GM23338 (cell line): ENCODE data around the gene SPIRE1. TPM values are rescaled to one million over a fixed set of nuclear protein-coding genes. Genes with fewer than 3 reads are reported as not detected.

ENCODE experiments used
- ATAC-seq: fragments of 200-7000 bp; cut with Tn5 transposase; 3 replicates; pipeline ENCODE4 v1.9.1; 2020
- DNase-seq: peaks from one replicate; pipeline ENCODE4 v3.0.0-alpha.2; 2015; ENCODE audit warnings: low spot score
- H2AFZ ChIP-seq: fragments of 200-600 bp; sonication (generic); 2 replicates; pipeline ENCODE4 v1.8.0; 2016; ENCODE audit warnings: antibody characterized with exemption, mild to moderate bottlenecking, moderate library complexity
- H3F3A ChIP-seq: fragments of 200-600 bp; sonication (generic); replicated peaks from 2 replicates; pipeline ENCODE4 v1.8.0; 2017; ENCODE audit warnings: antibody characterized with exemption, mixed run types, low read depth
- H3K27ac ChIP-seq: fragments of 200-600 bp; sonication (generic); 2 replicates; pipeline ENCODE4 v1.6.1; 2016; ENCODE audit warnings: low read depth
- H3K27me3 ChIP-seq: fragments of 200-600 bp; sonication (generic); 2 replicates; pipeline ENCODE4 v1.8.0; 2016; ENCODE audit warnings: mild to moderate bottlenecking, mixed run types, moderate library complexity; ENCODE audit not compliant: insufficient read depth
- H3K36me3 ChIP-seq: fragments of 200-600 bp; sonication (generic); 2 replicates; pipeline ENCODE4 v1.8.0; 2016; ENCODE audit warnings: mild to moderate bottlenecking; ENCODE audit not compliant: insufficient read depth
- H3K4me1 ChIP-seq: fragments of 200-600 bp; sonication (generic); 2 replicates; pipeline ENCODE4 v1.8.0; 2016; ENCODE audit warnings: mild to moderate bottlenecking, moderate library complexity; ENCODE audit not compliant: insufficient read depth
- H3K4me2 ChIP-seq: fragments of 200-600 bp; sonication (generic); 2 replicates; pipeline ENCODE4 v1.7.1; 2017; ENCODE audit warnings: mixed run types
- H3K4me3 ChIP-seq: fragments of 200-600 bp; sonication (generic); 2 replicates; pipeline ENCODE4 v1.6.1; 2016; ENCODE audit warnings: mixed run types
- H3K79me2 ChIP-seq: fragments of 200-600 bp; sonication (generic); replicated peaks from 2 replicates; pipeline ENCODE4 v1.8.0; 2017; ENCODE audit warnings: mild to moderate bottlenecking; ENCODE audit not compliant: insufficient read depth
- H3K9me2 ChIP-seq: fragments of 200-600 bp; sonication (generic); 2 replicates; pipeline ENCODE4 v1.8.0; 2017; ENCODE audit not compliant: insufficient read depth
- H4K20me1 ChIP-seq: fragments of 200-600 bp; sonication (generic); replicated peaks from 2 replicates; pipeline ENCODE4 v1.8.0; 2017; ENCODE audit warnings: mild to moderate bottlenecking; ENCODE audit not compliant: insufficient read depth
- H3K27ac Mint-ChIP-seq: 2 replicates; pipeline ENCODE4 v1.8.0; 2020; ENCODE audit warnings: inconsistent platforms, mild to moderate bottlenecking, moderate library complexity, mixed read lengths
- H3K27me3 Mint-ChIP-seq: 3 replicates; pipeline ENCODE4 v1.8.0; 2022; ENCODE audit warnings: low read depth, mild to moderate bottlenecking, moderate library complexity, mixed read lengths, inconsistent platforms; ENCODE audit not compliant: insufficient read depth, poor library complexity
- H3K36me3 Mint-ChIP-seq: 3 replicates; pipeline ENCODE4 v1.8.0; 2021; ENCODE audit warnings: low read depth, mild to moderate bottlenecking, inconsistent platforms, moderate library complexity, mixed read lengths
- H3K4me1 Mint-ChIP-seq: 3 replicates; pipeline ENCODE4 v1.8.0; 2020; ENCODE audit warnings: mild to moderate bottlenecking, inconsistent platforms, mixed read lengths
- H3K4me3 Mint-ChIP-seq: 3 replicates; pipeline ENCODE4 v1.8.0; 2021; ENCODE audit warnings: moderate library complexity, mild to moderate bottlenecking, inconsistent platforms, mixed read lengths
- H3K9me3 Mint-ChIP-seq: 3 replicates; pipeline ENCODE4 v1.8.0; 2020; ENCODE audit warnings: moderate library complexity, mild to moderate bottlenecking, inconsistent platforms, mixed read lengths
- CREB1 ChIP-seq: fragments of 250-450 bp; sonication (Bioruptor Pico); IDR thresholded peaks from 2 replicates; pipeline ENCODE4 v1.5.0; 2020; ENCODE audit warnings: low read depth, mild to moderate bottlenecking, moderate library complexity
- EZH2 ChIP-seq: fragments of 200-600 bp; sonication (generic); IDR thresholded peaks from one replicate; pipeline ENCODE4 v1.8.0; 2017; ENCODE audit warnings: antibody characterized with exemption, mild to moderate bottlenecking, low read depth; ENCODE audit not compliant: unreplicated experiment
- EZH2phosphoT487 ChIP-seq: fragments of 200-600 bp; sonication (generic); IDR thresholded peaks from one replicate; pipeline ENCODE4 v1.8.1; 2018; ENCODE audit warnings: antibody characterized with exemption; ENCODE audit not compliant: unreplicated experiment
- JUNB ChIP-seq: IDR thresholded peaks from one replicate; pipeline ENCODE4 v1.6.1; 2016; ENCODE audit warnings: antibody characterized with exemption; ENCODE audit not compliant: unreplicated experiment
- NANOG ChIP-seq: IDR thresholded peaks from 2 replicates; pipeline ENCODE4 v1.6.1; 2016; ENCODE audit warnings: antibody characterized with exemption, borderline replicate concordance
- POLR2AphosphoS5 ChIP-seq: IDR thresholded peaks from 2 replicates; pipeline ENCODE4 v1.6.1; 2016; ENCODE audit warnings: antibody characterized with exemption, low read depth
- STAT1 ChIP-seq: IDR thresholded peaks from one replicate; pipeline ENCODE4 v1.6.1; 2016; ENCODE audit warnings: antibody characterized with exemption; ENCODE audit not compliant: unreplicated experiment
- ZNF114 ChIP-seq: fragments of 250-450 bp; sonication (Bioruptor Pico); IDR thresholded peaks from 2 replicates; pipeline ENCODE4 v1.5.0; 2020; ENCODE audit warnings: mild to moderate bottlenecking, moderate library complexity
- ZNF331 ChIP-seq: fragments of 250-450 bp; sonication (Bioruptor Pico); IDR thresholded peaks from 2 replicates; pipeline ENCODE4 v1.5.0; 2020; ENCODE audit warnings: low read depth, mild to moderate bottlenecking, moderate library complexity
- polyA plus RNA-seq: library from polyadenylated mRNA; unstranded; fragments of >200 nt; fragmentation: Nextera tagmentation; extraction: Ambion mirVana; gene quantifications from 2 replicates; pipeline ENCODE4 v1.2.1, GENCODE V29; 2016
- total RNA-seq: library from RNA; depleted of rRNA; stranded (reverse); fragments of >200 nt; shearing (Covaris generic); gene quantifications from 2 replicates; pipeline ENCODE4 v1.2.3, GENCODE V29; 2014
- TF ChIP-seq, protein P1 (sequence below): IDR thresholded peaks from 2 replicates; pipeline ENCODE4 v1.6.1; 2016; ENCODE audit warnings: antibody characterized with exemption
- TF ChIP-seq, protein P2 (sequence below), 2 experiments: fragments of 200-600 bp in 1 of 2; sonication (generic) in 1 of 2; conservative IDR thresholded peaks; 2 replicates each; pipeline versions ENCODE4 v1.5.1 to v1.6.1; 2016 to 2017; ENCODE audit warnings: antibody characterized with exemption in 2 of 2, low read depth in 2 of 2, mild to moderate bottlenecking in 2 of 2, moderate library complexity in 1 of 2
- TF ChIP-seq, protein P3 (sequence below): IDR thresholded peaks from one replicate; pipeline ENCODE4 v1.6.1; 2018; ENCODE audit warnings: antibody characterized with exemption; ENCODE audit not compliant: unreplicated experiment
- TF ChIP-seq, protein P4 (sequence below): fragments of 250-450 bp; sonication (Bioruptor Pico); IDR thresholded peaks from 2 replicates; pipeline ENCODE4 v1.5.0; 2020; ENCODE audit warnings: mild to moderate bottlenecking, moderate library complexity

Gene SPIRE1
- total and polyA plus RNA-seq, 2 experiments from 2014 or later = 2.9 to 15.5 TPM

DNA sequence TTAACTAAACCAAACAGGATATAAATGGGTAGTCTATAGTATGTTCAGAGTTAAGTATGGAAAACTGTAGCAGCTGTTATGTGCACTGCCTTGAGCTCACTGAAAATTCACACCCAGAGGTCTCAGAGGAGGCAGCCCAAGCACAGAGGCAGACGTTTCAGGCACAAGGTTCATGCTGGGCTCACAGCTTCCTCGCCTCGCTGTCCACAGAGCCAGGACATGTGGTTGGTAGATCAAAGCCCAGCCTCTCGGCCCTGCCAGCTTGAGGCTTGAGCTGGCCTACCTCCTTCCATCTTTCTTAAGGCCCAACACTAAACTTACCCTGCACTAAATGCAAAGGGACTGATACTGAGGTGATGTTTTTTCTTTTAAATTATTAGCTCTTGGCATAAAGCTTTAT, 206.5 kb downstream of the SPIRE1 start:
- H3K27me3 ChIP-seq = no peaks in the 10 kb centered on the region
- no peaks in the 10 kb centered on the region for H3K79me2 ChIP-seq
- no peaks in the 10 kb centered on the region for H4K20me1 ChIP-seq
- H3K4me3 ChIP-seq = no peak overlapping the region
- no peak overlapping the region for H2AFZ ChIP-seq
- H3K27ac ChIP-seq = no peak overlapping the region
- no peaks in the 10 kb centered on the region for H3K4me1 ChIP-seq
- ATAC-seq (peak; percentile 53), DNase-seq (no peak)
- Mint-ChIP-seq H3K36me3 (no peaks in the 10 kb centered on the region), H3K27ac (no peak overlapping the region), H3K4me1 (no peaks in the 10 kb centered on the region), H3K9me3 (no peaks in the 10 kb centered on the region), H3K4me3 (no peak overlapping the region), H3K27me3 (peaks cover 2% of the 10 kb centered on the region)
- no peak overlapping the region for H3K4me2 ChIP-seq
- no peaks in the 10 kb centered on the region for H3F3A ChIP-seq
- H3K9me2 ChIP-seq = no peaks in the 10 kb centered on the region
- no peaks in the 10 kb centered on the region for H3K36me3 ChIP-seq
- TF ChIP-seq, protein P1, sequence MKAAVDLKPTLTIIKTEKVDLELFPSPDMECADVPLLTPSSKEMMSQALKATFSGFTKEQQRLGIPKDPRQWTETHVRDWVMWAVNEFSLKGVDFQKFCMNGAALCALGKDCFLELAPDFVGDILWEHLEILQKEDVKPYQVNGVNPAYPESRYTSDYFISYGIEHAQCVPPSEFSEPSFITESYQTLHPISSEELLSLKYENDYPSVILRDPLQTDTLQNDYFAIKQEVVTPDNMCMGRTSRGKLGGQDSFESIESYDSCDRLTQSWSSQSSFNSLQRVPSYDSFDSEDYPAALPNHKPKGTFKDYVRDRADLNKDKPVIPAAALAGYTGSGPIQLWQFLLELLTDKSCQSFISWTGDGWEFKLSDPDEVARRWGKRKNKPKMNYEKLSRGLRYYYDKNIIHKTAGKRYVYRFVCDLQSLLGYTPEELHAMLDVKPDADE = no peak
- TF ChIP-seq, protein P2, sequence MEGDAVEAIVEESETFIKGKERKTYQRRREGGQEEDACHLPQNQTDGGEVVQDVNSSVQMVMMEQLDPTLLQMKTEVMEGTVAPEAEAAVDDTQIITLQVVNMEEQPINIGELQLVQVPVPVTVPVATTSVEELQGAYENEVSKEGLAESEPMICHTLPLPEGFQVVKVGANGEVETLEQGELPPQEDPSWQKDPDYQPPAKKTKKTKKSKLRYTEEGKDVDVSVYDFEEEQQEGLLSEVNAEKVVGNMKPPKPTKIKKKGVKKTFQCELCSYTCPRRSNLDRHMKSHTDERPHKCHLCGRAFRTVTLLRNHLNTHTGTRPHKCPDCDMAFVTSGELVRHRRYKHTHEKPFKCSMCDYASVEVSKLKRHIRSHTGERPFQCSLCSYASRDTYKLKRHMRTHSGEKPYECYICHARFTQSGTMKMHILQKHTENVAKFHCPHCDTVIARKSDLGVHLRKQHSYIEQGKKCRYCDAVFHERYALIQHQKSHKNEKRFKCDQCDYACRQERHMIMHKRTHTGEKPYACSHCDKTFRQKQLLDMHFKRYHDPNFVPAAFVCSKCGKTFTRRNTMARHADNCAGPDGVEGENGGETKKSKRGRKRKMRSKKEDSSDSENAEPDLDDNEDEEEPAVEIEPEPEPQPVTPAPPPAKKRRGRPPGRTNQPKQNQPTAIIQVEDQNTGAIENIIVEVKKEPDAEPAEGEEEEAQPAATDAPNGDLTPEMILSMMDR (conservative IDR thresholded peaks at IDR 0.05; ENCODE audit: low read depth in 2 of 2) = no peak
- TF ChIP-seq ZNF114 = no peak
- no peak for TF ChIP-seq JUNB
- TF ChIP-seq EZH2phosphoT487 = no peak
- TF ChIP-seq, protein P3, sequence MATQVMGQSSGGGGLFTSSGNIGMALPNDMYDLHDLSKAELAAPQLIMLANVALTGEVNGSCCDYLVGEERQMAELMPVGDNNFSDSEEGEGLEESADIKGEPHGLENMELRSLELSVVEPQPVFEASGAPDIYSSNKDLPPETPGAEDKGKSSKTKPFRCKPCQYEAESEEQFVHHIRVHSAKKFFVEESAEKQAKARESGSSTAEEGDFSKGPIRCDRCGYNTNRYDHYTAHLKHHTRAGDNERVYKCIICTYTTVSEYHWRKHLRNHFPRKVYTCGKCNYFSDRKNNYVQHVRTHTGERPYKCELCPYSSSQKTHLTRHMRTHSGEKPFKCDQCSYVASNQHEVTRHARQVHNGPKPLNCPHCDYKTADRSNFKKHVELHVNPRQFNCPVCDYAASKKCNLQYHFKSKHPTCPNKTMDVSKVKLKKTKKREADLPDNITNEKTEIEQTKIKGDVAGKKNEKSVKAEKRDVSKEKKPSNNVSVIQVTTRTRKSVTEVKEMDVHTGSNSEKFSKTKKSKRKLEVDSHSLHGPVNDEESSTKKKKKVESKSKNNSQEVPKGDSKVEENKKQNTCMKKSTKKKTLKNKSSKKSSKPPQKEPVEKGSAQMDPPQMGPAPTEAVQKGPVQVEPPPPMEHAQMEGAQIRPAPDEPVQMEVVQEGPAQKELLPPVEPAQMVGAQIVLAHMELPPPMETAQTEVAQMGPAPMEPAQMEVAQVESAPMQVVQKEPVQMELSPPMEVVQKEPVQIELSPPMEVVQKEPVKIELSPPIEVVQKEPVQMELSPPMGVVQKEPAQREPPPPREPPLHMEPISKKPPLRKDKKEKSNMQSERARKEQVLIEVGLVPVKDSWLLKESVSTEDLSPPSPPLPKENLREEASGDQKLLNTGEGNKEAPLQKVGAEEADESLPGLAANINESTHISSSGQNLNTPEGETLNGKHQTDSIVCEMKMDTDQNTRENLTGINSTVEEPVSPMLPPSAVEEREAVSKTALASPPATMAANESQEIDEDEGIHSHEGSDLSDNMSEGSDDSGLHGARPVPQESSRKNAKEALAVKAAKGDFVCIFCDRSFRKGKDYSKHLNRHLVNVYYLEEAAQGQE = no peak
- no peak for TF ChIP-seq EZH2
- no peak for TF ChIP-seq POLR2AphosphoS5
- TF ChIP-seq CREB1 (CRISPR knock-in tag) = no peak
- no peak for TF ChIP-seq STAT1
- TF ChIP-seq, protein P4, sequence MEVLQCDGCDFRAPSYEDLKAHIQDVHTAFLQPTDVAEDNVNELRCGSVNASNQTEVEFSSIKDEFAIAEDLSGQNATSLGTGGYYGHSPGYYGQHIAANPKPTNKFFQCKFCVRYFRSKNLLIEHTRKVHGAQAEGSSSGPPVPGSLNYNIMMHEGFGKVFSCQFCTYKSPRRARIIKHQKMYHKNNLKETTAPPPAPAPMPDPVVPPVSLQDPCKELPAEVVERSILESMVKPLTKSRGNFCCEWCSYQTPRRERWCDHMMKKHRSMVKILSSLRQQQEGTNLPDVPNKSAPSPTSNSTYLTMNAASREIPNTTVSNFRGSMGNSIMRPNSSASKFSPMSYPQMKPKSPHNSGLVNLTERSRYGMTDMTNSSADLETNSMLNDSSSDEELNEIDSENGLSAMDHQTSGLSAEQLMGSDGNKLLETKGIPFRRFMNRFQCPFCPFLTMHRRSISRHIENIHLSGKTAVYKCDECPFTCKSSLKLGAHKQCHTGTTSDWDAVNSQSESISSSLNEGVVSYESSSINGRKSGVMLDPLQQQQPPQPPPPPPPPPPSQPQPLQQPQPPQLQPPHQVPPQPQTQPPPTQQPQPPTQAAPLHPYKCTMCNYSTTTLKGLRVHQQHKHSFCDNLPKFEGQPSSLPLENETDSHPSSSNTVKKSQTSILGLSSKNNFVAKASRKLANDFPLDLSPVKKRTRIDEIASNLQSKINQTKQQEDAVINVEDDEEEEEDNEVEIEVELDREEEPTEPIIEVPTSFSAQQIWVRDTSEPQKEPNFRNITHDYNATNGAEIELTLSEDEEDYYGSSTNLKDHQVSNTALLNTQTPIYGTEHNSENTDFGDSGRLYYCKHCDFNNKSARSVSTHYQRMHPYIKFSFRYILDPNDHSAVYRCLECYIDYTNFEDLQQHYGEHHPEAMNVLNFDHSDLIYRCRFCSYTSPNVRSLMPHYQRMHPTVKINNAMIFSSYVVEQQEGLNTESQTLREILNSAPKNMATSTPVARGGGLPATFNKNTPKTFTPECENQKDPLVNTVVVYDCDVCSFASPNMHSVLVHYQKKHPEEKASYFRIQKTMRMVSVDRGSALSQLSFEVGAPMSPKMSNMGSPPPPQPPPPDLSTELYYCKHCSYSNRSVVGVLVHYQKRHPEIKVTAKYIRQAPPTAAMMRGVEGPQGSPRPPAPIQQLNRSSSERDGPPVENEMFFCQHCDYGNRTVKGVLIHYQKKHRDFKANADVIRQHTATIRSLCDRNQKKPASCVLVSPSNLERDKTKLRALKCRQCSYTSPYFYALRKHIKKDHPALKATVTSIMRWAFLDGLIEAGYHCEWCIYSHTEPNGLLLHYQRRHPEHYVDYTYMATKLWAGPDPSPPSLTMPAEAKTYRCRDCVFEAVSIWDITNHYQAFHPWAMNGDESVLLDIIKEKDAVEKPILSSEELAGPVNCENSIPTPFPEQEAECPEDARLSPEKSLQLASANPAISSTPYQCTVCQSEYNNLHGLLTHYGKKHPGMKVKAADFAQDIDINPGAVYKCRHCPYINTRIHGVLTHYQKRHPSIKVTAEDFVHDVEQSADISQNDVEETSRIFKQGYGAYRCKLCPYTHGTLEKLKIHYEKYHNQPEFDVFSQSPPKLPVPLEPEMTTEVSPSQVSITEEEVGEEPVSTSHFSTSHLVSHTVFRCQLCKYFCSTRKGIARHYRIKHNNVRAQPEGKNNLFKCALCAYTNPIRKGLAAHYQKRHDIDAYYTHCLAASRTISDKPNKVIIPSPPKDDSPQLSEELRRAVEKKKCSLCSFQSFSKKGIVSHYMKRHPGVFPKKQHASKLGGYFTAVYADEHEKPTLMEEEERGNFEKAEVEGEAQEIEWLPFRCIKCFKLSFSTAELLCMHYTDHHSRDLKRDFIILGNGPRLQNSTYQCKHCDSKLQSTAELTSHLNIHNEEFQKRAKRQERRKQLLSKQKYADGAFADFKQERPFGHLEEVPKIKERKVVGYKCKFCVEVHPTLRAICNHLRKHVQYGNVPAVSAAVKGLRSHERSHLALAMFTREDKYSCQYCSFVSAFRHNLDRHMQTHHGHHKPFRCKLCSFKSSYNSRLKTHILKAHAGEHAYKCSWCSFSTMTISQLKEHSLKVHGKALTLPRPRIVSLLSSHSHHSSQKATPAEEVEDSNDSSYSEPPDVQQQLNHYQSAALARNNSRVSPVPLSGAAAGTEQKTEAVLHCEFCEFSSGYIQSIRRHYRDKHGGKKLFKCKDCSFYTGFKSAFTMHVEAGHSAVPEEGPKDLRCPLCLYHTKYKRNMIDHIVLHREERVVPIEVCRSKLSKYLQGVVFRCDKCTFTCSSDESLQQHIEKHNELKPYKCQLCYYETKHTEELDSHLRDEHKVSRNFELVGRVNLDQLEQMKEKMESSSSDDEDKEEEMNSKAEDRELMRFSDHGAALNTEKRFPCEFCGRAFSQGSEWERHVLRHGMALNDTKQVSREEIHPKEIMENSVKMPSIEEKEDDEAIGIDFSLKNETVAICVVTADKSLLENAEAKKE (CRISPR knock-in tag) = no peak
- TF ChIP-seq ZNF331 (CRISPR knock-in tag) = no peak
- TF ChIP-seq NANOG = no peak
